Measurements from ENCODE around the gene LRRC10B. TPM values are rescaled to one million over a fixed set of nuclear protein-coding genes. Genes with fewer than 3 reads are reported as not detected.

LRRC10B gene
- total RNA-seq, 1 experiment from 2014 or later = 1.3 TPM

DNA sequence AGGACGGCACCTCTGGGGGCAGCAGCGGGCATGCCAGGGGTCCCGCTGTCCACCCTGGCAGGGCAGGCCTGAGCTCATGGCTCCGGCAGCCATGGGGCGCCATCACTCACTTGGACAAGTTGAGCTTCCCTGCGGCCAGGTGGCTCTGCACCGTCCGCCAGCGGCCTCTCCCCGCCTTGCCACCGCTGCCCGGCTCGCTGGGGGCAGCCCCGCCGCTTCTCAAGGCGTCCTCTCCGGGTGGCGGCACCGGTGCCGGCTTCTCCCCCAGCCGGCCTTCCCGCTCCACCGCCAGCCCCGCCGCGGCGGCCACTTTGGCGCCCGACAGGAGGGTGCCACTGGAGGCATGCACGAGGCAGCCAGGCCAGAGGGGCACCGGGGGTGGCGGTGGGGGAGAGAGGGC is 37.4 kb downstream of the LRRC10B start:
- Histone ChIP-seq H3K36me3 (peaks cover 3% of the 10 kb centered on the region; the same call in 1 of the 2 replicates), H3K9me3 (no peaks in the 10 kb centered on the region), H3K4me3 (no peak overlapping the region), H3K27me3 (no peaks in the 10 kb centered on the region)
- DNase-seq = no peak

DNA sequence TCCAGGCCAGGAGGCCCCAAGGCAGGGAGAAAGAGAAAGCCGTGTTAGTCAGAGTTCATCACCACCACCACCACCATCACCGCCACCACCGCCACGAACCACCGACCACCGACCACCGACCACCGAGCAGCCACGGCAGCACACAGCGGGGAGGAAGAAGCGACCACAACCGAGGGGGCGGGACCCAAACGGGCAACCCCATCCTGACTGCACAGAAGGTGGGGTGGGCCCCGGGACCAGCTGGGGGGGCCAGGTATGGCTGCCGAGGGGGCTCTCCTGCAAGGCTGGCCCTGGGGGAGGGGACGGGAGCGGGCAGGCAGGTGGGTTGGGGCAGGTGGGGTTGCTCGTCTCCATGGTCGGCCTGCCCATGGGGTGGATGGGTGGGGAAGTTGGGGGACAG is 38.1 kb downstream of the LRRC10B start:
- peaks cover 3% of the 10 kb centered on the region; the same call in 1 of the 2 replicates for H3K36me3 ChIP-seq
- no peak overlapping the region for H3K4me3 ChIP-seq
- H3K27me3 ChIP-seq = no peaks in the 10 kb centered on the region
- no peaks in the 10 kb centered on the region for H3K9me3 ChIP-seq
- DNase-seq = no peak

DNA sequence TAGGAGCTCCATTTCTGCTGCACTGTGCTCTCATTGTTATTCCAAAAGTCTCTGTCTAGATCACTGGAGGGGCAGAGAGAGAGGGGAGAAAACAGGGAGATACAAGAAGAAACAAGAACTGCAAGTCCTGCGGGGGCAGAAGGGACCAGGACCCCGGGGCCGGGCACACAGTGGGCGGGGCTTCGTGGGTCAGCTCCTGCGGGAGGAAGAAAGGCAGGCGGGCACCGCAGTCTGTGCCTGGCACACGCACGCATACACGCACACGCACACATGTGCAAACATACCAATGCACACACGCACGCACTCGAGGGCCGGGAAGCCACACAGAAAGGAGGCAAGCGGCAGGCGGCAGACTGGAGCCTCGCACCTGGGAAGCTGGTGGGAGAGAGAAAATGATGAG is 38.7 kb downstream of the LRRC10B start:
- Histone ChIP-seq H3K36me3 (peaks cover 3% of the 10 kb centered on the region; the same call in 1 of the 2 replicates), H3K9me3 (no peaks in the 10 kb centered on the region), H3K27me3 (no peaks in the 10 kb centered on the region), H3K4me3 (no peak overlapping the region)
- no peak for DNase-seq

DNA sequence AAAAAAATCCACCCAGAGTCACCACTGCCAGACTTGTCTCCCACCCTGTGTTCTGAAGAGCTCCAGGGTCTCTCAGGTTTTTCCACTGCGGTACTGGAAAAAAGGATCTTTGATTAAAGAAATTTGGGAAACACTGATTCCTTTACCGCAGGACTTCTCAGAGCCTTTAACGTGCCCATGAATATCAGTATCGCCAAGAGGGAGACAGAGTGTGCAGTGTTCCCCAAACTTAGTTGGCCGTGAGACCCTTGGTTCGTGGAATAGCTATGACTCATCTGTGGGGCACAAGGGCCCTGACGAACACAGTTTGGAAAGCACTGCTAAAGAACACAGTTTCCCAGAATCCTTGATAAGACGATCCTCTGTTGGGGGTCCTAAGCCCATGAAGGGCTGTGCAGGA is 40.6 kb downstream of the LRRC10B start:
- no peak for DNase-seq
- H3K9me3 ChIP-seq = no peaks in the 10 kb centered on the region
- H3K4me3 ChIP-seq = no peak overlapping the region
- H3K27me3 ChIP-seq = no peaks in the 10 kb centered on the region
- peaks cover 3% of the 10 kb centered on the region; the same call in 1 of the 2 replicates for H3K36me3 ChIP-seq

DNA sequence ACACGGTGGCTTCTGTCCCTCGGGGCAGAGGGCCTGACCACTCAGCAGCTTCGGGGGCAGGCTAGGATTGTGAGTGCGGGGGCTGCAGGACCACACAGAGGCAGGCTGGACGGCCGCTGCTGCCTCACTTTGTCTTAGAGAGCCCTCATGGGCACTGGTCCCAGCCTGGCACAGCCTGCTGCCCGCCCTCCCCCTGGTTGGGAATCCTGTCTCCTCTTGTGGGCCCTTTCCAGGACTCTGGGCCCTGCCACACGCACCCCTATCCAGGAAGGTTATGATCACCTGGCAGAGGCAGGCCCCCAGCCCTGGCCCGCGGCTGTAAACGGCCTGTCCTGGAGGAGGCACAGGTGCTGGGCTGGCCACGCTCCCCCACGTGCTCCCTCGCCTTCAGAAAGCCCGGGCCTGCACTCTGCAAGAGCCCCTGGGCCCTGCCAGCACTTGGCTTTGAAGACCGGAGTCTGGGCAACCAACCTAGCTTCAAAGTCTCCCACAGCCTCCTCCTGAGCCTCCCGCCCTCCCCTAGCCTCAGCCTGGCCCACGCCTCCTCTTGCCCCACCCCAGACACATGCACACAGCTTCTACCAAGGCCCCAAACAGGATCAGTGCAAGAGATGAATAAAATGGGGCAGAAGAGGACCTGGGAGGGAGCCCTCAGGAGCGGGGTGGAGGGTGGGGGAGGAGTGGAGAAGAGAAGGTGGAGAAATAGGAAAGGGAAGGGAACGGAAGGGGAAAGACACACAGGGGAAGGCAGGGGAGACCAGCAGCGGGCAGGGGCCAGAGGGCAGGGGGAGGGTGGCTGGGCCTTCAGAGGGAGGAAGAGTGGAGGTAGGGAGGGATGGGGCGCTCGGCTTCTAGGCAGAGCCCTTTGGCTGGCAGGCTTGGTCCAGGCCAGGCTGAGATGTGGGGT is 41.4 kb downstream of the LRRC10B start:
- peak; percentile 50 for DNase-seq
- H3K27me3 ChIP-seq = no peaks in the 10 kb centered on the region
- H3K9me3 ChIP-seq = no peaks in the 10 kb centered on the region
- H3K4me3 ChIP-seq = no peak overlapping the region
- peaks cover 3% of the 10 kb centered on the region; the same call in 1 of the 2 replicates for H3K36me3 ChIP-seq

DNA sequence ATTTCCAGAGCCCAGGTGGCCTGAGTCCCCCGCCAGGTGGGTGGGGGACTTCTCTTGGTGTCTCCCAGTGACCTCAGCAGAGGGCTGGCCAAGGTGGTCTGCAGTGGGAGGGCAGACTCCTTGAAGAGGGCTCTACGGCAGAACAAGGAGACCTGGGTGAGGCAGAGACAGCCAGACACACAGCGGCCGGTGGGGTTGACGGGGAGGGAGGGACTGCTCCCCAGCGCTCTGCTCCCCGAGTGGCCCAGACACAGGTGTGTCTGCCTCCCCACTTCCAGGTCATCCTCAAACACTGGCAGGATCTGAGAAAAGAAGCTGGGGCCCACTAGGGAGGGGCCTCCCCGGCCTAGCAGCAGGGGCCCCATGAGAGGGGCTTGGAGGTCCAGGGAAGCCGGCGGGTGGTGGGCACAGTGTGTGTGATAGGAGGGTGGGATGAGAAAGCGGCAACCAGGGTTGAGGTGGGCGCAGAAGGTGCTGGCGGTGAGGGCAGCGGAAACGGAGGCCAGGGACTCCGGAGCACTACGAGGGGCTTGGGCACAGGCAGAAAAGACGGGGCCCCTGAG is 42.2 kb downstream of the LRRC10B start:
- no peaks in the 10 kb centered on the region for H3K36me3 ChIP-seq
- no peaks in the 10 kb centered on the region for H3K9me3 ChIP-seq
- DNase-seq = no peak
- no peak overlapping the region for H3K4me3 ChIP-seq
- no peaks in the 10 kb centered on the region for H3K27me3 ChIP-seq

DNA sequence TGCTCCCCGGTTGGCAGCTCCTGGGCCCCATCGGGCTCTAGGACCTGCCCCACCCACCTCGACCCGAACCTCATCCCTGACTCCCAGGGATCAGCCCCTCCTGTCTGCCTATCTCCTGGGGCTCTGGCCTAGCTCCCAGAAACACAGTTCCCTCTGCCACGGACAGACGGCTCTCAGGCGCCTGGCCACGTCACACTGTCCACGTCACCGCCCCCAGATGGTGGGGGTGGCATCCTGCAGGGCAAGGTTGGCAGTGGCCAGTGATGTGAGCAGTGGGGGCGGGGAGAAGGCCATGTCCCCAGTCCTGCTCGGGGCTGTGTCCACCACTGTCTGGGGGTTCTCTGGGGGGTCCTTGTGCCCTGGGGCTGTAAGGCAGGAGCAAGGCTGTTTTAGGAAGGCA is 43.1 kb downstream of the LRRC10B start:
- no peaks in the 10 kb centered on the region for H3K27me3 ChIP-seq
- no peak overlapping the region for H3K4me3 ChIP-seq
- no peaks in the 10 kb centered on the region for H3K9me3 ChIP-seq
- no peaks in the 10 kb centered on the region for H3K36me3 ChIP-seq
- DNase-seq = peak; percentile 72

DNA sequence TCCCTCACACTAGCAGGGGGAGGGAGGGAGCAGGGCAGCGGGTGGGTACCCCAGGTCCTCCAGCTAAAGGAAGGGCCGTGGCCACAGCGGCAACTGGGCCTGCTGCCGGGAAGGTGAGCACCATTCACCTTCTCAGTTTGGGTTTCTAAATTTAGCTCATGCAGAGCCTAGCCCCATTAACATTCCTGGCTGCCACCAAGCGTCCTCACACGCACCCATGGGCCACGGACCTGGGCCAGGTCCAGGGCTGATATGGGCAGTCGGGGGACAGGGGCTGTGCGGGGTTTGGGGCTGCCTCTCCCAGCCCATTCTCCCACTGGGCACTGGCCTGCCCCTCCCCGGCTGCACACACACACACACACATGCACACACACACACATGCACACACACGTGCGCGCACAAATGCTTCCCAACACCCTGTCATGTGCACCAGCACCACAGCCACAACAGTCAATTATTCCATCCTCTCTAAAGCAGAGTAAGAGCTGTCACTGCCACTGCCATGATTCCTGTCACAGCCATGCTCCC is 43.6 kb downstream of the LRRC10B start:
- Histone ChIP-seq H3K36me3 (no peaks in the 10 kb centered on the region), H3K27me3 (no peaks in the 10 kb centered on the region), H3K4me3 (no peak overlapping the region), H3K9me3 (no peaks in the 10 kb centered on the region)
- DNase-seq = no peak

DNA sequence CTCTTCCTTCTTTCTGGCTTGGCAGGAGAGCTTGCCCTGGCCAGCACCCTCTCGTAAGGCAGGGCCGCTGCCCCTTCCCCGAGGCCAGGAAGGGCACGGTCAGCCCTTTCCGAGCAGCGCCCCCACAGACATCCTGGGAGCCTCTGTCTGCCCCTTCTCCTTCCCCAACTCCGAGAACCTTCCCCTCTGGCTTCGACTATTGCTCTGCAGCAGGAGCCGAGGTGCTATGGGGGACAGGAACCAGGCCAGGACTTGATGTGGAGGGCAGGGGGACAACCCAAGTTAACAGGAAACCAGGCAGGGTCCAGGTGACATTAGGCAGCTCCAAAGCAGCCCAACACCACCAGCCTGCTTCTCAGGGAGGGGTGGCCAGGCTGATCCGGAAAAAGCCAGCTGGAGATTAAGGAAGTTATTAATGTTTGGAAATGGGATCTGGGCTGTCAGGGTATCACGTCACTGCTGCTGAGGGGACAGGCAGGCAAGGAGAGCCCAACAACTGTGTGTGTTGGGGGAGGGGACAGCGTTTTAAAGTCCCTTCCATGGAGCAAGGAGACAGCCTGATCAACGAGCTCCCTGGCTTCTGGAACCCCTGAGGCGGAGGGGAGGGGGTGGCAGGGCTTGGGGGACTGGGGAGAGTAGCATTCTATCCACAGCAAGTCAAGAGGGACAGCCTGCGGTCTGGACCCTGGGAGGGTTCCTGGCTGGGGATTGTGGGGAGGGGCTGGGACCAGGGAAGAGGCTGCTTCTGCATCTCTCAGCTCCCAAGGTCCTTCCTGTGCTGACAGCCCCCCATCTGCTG is 45.0 kb downstream of the LRRC10B start:
- no peak for DNase-seq
- Histone ChIP-seq H3K27me3 (no peaks in the 10 kb centered on the region), H3K9me3 (no peaks in the 10 kb centered on the region), H3K4me3 (no peak overlapping the region), H3K36me3 (no peaks in the 10 kb centered on the region)

DNA sequence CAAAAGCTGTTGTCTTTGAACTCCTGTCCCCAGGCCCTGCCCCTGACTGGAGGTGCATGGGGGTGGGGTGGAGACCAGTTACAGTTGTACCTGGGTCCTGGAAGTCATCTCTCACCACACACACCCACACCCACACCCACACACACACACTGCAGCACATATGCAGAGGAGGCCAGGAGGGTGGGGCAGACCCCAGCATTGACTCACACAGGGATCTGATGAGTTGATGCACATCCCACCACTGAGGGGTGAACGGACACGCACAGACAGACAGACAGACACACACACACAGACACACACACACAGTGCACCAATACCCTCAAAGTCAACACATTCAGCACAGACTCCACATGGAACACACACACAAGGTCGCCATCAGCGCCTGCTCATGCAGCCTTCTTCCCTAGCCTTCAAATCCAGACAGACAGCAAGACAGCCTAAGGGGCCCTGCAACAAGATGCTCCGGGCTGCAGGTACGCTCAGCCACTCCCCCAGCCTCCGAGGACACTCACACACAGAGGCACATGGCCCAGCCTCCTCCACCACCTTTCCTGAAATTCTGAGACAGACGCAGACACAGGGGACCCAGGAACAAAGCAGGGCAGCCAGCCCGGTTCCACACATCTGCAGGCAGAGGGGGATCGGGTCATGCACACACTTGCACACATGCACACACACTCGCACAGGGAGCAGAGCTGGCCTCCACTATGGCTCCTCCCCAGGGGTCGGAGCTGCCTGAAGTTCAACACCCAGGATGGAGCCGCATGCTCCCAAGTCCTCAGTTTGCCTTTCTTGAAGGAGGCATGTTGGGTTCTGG is 45.8 kb downstream of the LRRC10B start:
- Histone ChIP-seq H3K36me3 (no peaks in the 10 kb centered on the region), H3K27me3 (no peaks in the 10 kb centered on the region), H3K9me3 (no peaks in the 10 kb centered on the region), H3K4me3 (no peak overlapping the region)
- DNase-seq = no peak

DNA sequence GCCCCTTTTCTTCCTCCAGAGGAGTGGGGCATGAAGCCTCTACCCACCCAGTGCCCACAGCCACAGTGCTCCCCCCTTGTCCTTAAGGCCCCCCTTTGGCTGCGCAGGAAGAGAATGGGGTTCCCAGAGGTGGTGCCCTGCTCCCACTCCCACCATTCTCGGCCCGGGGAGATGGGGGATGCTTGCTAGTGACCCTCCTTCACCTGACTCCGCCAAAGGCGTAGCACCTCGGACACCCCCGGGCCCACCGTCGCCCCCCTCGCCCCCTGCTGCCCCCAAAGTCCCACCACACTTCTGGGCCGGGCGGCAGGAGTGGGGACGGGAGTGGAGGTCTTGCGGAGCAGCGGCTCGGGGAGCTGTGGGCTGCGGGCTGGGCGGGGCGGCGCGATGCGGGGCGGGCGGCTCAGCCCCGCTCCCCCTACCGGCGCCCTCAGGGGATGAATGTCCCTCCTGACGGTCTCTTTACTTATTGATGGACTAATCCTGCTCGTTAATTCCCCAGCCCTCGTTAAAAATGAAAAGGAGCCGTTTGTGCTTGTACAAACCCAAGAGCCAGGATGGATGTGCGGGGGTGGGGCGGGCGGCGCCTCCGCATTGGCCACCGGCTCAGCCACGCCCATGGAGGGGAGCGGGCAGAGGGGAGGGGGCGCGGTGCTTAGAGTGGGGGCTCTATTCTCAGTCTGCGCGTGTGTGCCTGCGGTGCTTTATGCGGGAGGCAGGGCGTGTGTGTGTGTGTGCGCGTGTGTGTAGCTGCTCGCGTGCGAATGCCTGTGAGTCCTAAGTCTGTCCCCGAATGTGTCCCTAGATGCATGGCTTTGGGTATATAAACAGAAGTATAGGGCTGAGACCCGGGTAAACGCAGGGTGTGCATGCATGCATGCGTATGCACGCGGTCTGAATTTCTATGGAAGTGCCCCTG is 46.8 kb downstream of the LRRC10B start:
- Histone ChIP-seq H3K27me3 (no peaks in the 10 kb centered on the region), H3K36me3 (no peaks in the 10 kb centered on the region), H3K9me3 (no peaks in the 10 kb centered on the region), H3K4me3 (no peak overlapping the region)
- no peak for DNase-seq

DNA sequence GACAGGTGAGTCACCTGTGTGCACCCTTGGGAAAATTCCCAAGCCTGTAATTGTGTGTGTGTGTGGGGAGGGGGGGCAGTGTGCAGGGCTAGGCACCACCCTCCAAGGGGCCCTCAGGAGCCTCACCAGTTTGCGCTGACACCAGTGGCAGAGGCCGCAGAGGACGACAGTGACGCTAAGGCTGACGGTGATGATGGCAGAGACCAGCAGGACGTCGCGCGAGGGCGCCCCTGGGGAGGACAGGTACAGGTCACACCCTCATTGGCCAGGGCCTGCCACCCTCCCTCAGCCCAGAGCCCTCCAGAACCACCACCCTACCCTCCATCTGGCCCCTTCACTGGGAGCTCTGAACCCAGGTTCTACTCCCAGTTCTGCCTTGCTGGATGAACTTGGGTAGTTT is 47.4 kb downstream of the LRRC10B start:
- no peak for DNase-seq
- Histone ChIP-seq H3K36me3 (no peaks in the 10 kb centered on the region), H3K4me3 (no peak overlapping the region), H3K9me3 (no peaks in the 10 kb centered on the region), H3K27me3 (no peaks in the 10 kb centered on the region)

DNA sequence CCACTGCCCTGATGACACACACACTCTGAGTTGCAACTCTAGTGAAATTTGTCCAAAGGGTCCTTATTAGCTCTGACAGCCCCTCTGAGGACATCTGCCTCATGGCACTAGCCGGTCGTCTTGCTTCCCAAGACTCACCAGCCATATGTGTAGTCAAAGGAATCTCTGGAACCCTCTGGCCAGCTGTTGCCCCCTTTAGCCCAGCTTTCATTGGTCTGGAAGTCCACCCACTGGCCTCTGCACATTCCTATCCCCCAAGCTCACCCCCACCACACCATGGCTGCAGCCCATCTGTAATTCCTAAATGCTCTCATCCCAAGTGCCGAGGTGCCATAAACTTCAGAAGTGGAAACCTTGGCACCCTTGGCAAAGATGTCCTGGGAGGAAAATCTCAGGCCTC is 48.1 kb downstream of the LRRC10B start:
- Histone ChIP-seq H3K36me3 (no peaks in the 10 kb centered on the region), H3K27me3 (no peaks in the 10 kb centered on the region), H3K4me3 (no peak overlapping the region), H3K9me3 (no peaks in the 10 kb centered on the region)
- no peak for DNase-seq

Data from MG63 (cell line).